Measurements from ENCODE around the gene GARIN1A.

The GARIN1A gene

DNA sequence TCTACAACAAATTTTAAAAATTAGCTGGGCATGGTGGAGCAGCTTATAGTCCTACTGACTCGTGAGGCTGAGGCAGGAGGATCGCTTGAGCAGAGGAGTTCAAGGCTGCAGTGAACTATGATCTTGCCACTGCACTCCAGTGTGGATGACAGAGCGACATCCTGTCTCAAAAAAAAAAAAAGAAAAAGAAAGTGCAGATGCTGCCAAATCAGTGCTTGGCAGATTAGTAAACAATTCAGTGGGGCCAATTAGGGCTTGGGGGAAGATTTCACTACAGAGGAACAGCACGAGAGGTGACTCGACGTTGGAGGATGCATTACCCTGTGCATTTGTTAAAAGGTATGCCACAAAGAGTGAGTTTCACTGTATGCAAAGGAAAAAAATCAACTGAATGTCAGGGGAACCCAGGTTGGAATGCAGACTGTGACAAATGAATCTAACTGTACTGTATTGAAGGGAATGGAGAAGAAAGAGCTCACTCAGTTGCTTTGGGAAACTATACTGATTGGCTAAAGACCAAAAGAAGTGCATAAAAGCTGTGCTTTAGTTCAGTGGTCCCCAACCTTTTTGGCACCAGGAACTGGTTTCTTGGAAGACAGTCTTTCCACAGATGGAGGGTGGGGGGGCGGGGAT is 31.6 kb downstream of the GARIN1A start:
- no peak overlapping the region for H3K4me3 ChIP-seq (ENCODE audit: low read depth, low read length)
- TF ChIP-seq, protein P1, sequence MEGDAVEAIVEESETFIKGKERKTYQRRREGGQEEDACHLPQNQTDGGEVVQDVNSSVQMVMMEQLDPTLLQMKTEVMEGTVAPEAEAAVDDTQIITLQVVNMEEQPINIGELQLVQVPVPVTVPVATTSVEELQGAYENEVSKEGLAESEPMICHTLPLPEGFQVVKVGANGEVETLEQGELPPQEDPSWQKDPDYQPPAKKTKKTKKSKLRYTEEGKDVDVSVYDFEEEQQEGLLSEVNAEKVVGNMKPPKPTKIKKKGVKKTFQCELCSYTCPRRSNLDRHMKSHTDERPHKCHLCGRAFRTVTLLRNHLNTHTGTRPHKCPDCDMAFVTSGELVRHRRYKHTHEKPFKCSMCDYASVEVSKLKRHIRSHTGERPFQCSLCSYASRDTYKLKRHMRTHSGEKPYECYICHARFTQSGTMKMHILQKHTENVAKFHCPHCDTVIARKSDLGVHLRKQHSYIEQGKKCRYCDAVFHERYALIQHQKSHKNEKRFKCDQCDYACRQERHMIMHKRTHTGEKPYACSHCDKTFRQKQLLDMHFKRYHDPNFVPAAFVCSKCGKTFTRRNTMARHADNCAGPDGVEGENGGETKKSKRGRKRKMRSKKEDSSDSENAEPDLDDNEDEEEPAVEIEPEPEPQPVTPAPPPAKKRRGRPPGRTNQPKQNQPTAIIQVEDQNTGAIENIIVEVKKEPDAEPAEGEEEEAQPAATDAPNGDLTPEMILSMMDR (IDR thresholded peaks at IDR 0.05; ENCODE audit: borderline replicate concordance, insufficient read depth, low read depth, low read length): no peak

DNA sequence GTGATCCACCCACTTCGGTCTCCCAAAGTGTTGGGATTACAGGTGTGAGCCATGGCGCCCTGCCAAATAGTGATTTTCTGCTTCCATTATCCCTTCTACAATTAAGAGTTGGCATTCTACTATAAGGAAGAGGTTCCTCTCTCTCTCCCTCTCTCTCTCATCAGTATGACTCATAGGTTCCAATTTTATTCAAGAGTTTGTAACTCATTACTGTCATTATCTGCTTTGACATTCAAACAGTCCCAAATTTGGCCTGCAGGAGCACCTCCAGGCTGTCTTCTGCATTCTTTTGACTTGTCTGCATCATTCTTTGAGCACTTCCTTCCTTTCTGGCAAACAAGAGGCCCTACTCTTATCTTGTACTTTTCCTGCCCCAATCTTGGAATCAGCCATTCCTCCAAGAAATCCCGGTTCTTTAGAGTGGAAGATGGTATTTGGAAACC is 33.8 kb downstream of the GARIN1A start:
- TF ChIP-seq, protein P1 (IDR thresholded peaks at IDR 0.05; ENCODE audit: borderline replicate concordance, insufficient read depth, low read depth, low read length): no peak

DNA sequence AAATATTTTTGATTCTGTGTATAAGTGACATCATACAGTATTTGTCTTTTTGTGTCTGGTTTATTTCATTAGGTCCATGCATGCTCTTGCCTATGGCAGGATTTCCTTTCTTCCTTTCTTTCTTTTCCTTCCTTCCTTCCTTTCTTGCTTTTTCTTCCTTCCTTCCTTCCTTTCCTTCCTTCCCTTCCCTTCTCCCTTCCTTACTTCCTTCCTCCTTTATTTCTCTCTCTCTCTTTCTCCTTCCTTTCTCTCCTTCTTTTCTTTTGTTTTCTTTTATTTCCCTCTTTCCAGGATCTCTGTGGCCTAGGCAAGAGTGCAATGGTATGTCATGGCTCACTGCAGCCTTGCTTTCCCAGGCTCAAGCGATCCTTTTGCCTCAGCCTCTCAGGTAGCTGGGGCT is 35.7 kb downstream of the GARIN1A start:
- TF ChIP-seq, protein P1 (IDR thresholded peaks at IDR 0.05; ENCODE audit: borderline replicate concordance, insufficient read depth, low read depth, low read length): no peak
- H3K4me3 ChIP-seq (ENCODE audit: low read depth, low read length): no peak overlapping the region

More for the DNA sequence above, 33.8 kb downstream of the GARIN1A start:
- no peak overlapping the region for H3K4me3 ChIP-seq (ENCODE audit: low read depth, low read length)

DNA sequence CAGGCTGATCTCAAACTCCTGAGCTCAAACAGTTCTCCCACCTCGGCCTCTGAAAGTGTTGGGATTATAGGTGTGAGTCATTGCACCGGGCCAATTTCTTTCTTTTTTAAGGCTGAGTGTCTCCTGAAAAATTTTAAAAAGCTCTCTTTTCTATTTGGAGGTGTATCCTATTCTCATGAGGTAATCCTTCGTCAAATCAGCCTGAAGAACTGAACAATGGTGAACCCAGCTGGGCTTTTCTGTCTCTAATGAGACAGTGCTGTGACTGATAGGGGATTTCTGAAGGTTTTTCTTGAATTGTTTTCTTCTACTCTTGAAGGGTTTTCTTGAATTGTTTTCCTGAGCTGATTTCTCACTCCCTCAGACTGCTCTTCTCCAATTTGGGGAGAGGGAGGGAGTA is 36.1 kb downstream of the GARIN1A start:
- TF ChIP-seq, protein P1 (IDR thresholded peaks at IDR 0.05; ENCODE audit: borderline replicate concordance, insufficient read depth, low read depth, low read length): no peak
- no peak overlapping the region for H3K4me3 ChIP-seq (ENCODE audit: low read depth, low read length)

DNA sequence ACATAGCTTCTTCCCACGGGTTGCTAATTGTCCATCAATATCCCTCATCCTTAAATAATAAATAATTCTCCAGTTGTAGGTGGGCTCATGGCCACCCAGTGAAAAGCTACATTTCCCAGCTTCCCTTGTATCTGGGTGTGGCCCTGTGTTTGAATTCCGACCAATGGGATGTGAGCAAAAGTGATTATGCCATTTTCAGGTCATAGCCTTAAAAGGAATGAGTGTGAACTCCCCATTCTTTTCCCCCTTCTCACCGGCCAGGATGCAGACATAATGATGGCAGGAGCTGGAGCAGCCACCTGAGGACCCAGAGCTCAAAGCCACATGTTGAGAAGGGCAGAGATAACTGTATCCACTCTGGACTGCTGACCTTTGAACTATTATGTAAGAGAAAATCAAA is 36.7 kb downstream of the GARIN1A start:
- TF ChIP-seq, protein P1 (IDR thresholded peaks at IDR 0.05; ENCODE audit: borderline replicate concordance, insufficient read depth, low read depth, low read length): no peak
- H3K4me3 ChIP-seq (ENCODE audit: low read depth, low read length): no peak overlapping the region

DNA sequence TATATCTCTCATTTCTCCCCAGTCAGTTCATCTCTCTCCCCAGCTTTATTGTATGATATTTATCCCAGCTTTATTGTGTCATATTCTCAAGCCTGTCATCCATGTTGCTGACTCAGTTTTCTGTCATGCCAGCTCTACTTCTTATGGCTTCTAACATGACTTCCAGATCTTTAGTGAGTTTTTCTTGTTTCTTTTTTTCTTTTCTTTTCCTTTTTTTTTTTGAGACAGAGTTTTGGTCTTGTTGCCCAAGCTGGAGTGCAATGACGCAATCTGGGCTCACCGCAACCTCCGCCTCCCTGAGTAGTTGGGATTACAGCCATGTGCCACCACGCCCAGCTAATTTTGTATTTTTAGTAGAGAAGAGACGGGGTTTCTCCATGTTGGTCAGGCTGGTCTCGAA is 38.4 kb downstream of the GARIN1A start:
- TF ChIP-seq, protein P1 (IDR thresholded peaks at IDR 0.05; ENCODE audit: borderline replicate concordance, insufficient read depth, low read depth, low read length): no peak
- H3K4me3 ChIP-seq (ENCODE audit: low read depth, low read length): no peak overlapping the region

DNA sequence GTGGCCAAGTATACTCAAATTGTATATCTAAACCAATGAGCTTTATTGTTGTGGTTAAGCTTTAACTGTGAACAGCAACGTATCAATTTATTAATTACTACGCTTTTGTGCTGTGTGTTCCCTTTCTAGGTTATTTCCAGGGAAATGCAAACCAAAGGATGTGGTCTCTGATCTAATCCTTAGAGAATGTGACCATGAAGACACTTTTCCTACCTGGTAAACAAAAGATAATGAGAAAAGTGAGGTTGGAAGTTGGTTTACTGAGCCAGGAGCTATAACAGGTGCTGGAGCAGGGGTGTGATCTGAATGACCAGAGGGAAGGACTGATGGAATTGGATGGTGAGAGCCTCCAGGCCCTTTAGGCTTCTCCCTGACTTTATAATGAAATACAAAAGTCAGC is 41.7 kb downstream of the GARIN1A start:
- TF ChIP-seq, protein P1 (IDR thresholded peaks at IDR 0.05; ENCODE audit: borderline replicate concordance, insufficient read depth, low read depth, low read length): no peak
- H3K4me3 ChIP-seq (ENCODE audit: low read depth, low read length): no peak overlapping the region

All from GM12875 (cell line).